ENCODE measurements around the gene CDK14. TPM values are rescaled to one million over a fixed set of nuclear protein-coding genes. Genes with fewer than 3 reads are reported as not detected.

Gene CDK14
- total and polyA plus RNA-seq, 4 donors = 4.2 to 12.4 (median 7.4) TPM

- no peak for TF ChIP-seq MAX (IDR thresholded peaks at IDR 0.05)
- Histone ChIP-seq H3K4me3 (ENCODE audit: low read depth in 1 of 3, low read length in 3 of 3) (no peak overlapping the region), H3K36me3 (ENCODE audit: control insufficient read depth in 4 of 4, insufficient read depth in 3 of 4, low read depth in 1 of 4, low read length in 3 of 4) (no peaks in the 10 kb centered on the region), H3K9ac (ENCODE audit: low read depth in 1 of 2, low read length in 2 of 2) (no peak overlapping the region), H3K4me1 (ENCODE audit: control insufficient read depth in 4 of 4, insufficient read depth in 4 of 4, low read length in 3 of 4) (no peaks in the 10 kb centered on the region), H3K9me3 (ENCODE audit: control insufficient read depth in 4 of 4, low read length in 3 of 4) (no peaks in the 10 kb centered on the region), H3K27me3 (ENCODE audit: control insufficient read depth in 4 of 4, insufficient read depth in 4 of 4, low read length in 3 of 4) (no peaks in the 10 kb centered on the region), H3K27ac (ENCODE audit: low read depth in 1 of 2, low read length in 2 of 2) (no peak overlapping the region)
- WGBS = 88% methylated on average over 3 of the region's 3 CpGs
- DNase-seq (ENCODE audit: low spot score) = no peak
Measured at GRCh38 chr7:90903841-90904240, 307.7 kb downstream of the CDK14 start.

GRCh38 chr7:90910136-90910535 lies 314.0 kb downstream of the CDK14 start:
- no peak for DNase-seq (ENCODE audit: low spot score)
- H3K9ac ChIP-seq (ENCODE audit: low read depth in 1 of 2, low read length in 2 of 2) = no peak overlapping the region
- H3K27me3 ChIP-seq (ENCODE audit: control insufficient read depth in 4 of 4, insufficient read depth in 4 of 4, low read length in 3 of 4) = no peaks in the 10 kb centered on the region
- TF ChIP-seq RAD21 (IDR thresholded peaks at IDR 0.05) (no peak), MAX (IDR thresholded peaks at IDR 0.05) (no peak), ATF3 (IDR thresholded peaks at IDR 0.05) (no peak), HNF4A (conservative IDR thresholded peaks at IDR 0.05) (no peak), REST (IDR thresholded peaks at IDR 0.05) (no peak), NR2F2 (IDR thresholded peaks at IDR 0.05) (no peak), EGR1 (IDR thresholded peaks at IDR 0.05; ENCODE audit: low read depth in 2 of 2) (no peak), TAF1 (conservative IDR thresholded peaks at IDR 0.05) (no peak), FOXA2 (IDR thresholded peaks at IDR 0.05) (no peak), YY1 (IDR thresholded peaks at IDR 0.05) (no peak), ZBTB33 (IDR thresholded peaks at IDR 0.05) (no peak), RXRA (IDR thresholded peaks at IDR 0.05) (no peak), HNF4G (IDR thresholded peaks at IDR 0.05) (no peak), GABPA (IDR thresholded peaks at IDR 0.05 in 1 of 2, conservative IDR thresholded peaks at IDR 0.05 in 1 of 2) (no peak), FOXA1 (IDR thresholded peaks at IDR 0.05) (no peak), SP1 (IDR thresholded peaks at IDR 0.05) (no peak), CTCF (IDR thresholded peaks at IDR 0.05; ENCODE audit: low read depth, low read length, missing input control) (no peak), JUND (IDR thresholded peaks at IDR 0.05) (no peak)
- H3K27ac ChIP-seq (ENCODE audit: low read depth in 1 of 2, low read length in 2 of 2) = no peak overlapping the region
- no peak overlapping the region for H3K4me3 ChIP-seq (ENCODE audit: low read depth in 1 of 3, low read length in 3 of 3)
- 94% methylated on average over 4 of the region's 4 CpGs for WGBS
- no peaks in the 10 kb centered on the region for H3K4me1 ChIP-seq (ENCODE audit: control insufficient read depth in 4 of 4, insufficient read depth in 4 of 4, low read length in 3 of 4)
- H3K36me3 ChIP-seq (ENCODE audit: control insufficient read depth in 4 of 4, insufficient read depth in 3 of 4, low read depth in 1 of 4, low read length in 3 of 4) = no peaks in the 10 kb centered on the region
- no peaks in the 10 kb centered on the region for H3K9me3 ChIP-seq (ENCODE audit: control insufficient read depth in 4 of 4, low read length in 3 of 4)
